Measurements from ENCODE around the gene PVALEF.

The PVALEF gene

DNA sequence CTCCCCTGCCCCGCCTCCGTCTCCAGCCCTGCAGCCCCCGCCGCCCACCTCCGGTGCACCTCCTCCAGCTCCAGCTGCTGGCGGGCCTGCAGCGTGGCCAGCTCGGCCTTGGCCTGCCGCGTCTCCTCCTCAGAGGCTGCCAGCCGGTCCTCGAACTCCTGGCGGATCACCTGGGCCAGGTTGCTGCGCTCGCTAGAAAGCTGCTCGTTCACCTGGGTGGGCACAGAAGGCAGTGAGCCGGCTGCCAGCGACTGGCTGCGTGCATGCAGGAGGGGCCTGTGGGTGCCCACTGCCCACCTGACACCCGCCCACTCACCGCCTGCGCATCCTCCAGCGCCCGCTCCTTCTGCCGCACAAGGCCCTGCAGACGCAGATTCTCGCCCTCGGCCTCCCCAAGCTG is 25.3 kb downstream of the PVALEF start:
- Histone ChIP-seq H3K4me3 (ENCODE audit: low read length) (no peak overlapping the region), H3K27me3 (ENCODE audit: insufficient read depth, low read length) (no peaks in the 10 kb centered on the region), H3K27ac (ENCODE audit: low read length) (no peak overlapping the region), H3K9me3 (ENCODE audit: insufficient read depth, low read depth, low read length) (no peaks in the 10 kb centered on the region), H3K36me3 (ENCODE audit: insufficient read depth, low read depth, low read length) (peaks cover 9% of the 10 kb centered on the region; the same call in 1 of the 2 replicates), H3K9ac (ENCODE audit: low read depth, low read length) (no peak overlapping the region), H3K4me1 (ENCODE audit: insufficient read depth, low read length) (no peaks in the 10 kb centered on the region)

DNA sequence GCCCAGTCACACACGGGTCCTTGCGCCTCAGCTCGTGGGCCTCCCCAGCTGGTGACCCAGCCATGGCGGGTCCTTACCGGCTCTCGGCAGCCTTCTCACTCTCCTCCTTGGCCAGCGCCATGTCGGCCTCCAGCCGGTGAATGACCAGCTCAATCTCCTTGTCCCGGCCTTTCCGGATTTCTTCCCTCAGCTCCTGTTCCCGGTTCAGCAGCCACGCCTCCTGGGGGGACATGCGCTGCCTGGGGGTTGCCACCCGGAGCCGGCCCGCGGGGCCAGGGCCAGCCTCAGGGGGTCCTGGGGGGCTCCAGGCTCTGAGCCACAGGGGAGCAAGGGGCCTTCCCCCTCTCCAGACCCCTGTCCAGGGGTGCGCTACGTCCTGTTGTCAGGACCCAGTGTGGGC is 25.8 kb downstream of the PVALEF start:
- no peak overlapping the region for H3K9ac ChIP-seq (ENCODE audit: low read depth, low read length)
- peaks cover 9% of the 10 kb centered on the region; the same call in 1 of the 2 replicates for H3K36me3 ChIP-seq (ENCODE audit: insufficient read depth, low read depth, low read length)
- no peaks in the 10 kb centered on the region for H3K27me3 ChIP-seq (ENCODE audit: insufficient read depth, low read length)
- H3K27ac ChIP-seq (ENCODE audit: low read length): no peak overlapping the region
- H3K9me3 ChIP-seq (ENCODE audit: insufficient read depth, low read depth, low read length): no peaks in the 10 kb centered on the region
- no peak overlapping the region for H3K4me3 ChIP-seq (ENCODE audit: low read length)
- no peaks in the 10 kb centered on the region for H3K4me1 ChIP-seq (ENCODE audit: insufficient read depth, low read length)

- Histone ChIP-seq H3K27me3 (ENCODE audit: insufficient read depth, low read length) (no peaks in the 10 kb centered on the region), H3K36me3 (ENCODE audit: insufficient read depth, low read depth, low read length) (peaks cover 9% of the 10 kb centered on the region; the same call in 1 of the 2 replicates), H3K4me1 (ENCODE audit: insufficient read depth, low read length) (no peaks in the 10 kb centered on the region), H3K9me3 (ENCODE audit: insufficient read depth, low read depth, low read length) (no peaks in the 10 kb centered on the region), H3K4me3 (ENCODE audit: low read length) (no peak overlapping the region), H3K27ac (ENCODE audit: low read length) (no peak overlapping the region), H3K9ac (ENCODE audit: low read depth, low read length) (no peak overlapping the region)
Observed at GRCh38 chr17:81191646-81192045, 26.3 kb downstream of the PVALEF start.

DNA sequence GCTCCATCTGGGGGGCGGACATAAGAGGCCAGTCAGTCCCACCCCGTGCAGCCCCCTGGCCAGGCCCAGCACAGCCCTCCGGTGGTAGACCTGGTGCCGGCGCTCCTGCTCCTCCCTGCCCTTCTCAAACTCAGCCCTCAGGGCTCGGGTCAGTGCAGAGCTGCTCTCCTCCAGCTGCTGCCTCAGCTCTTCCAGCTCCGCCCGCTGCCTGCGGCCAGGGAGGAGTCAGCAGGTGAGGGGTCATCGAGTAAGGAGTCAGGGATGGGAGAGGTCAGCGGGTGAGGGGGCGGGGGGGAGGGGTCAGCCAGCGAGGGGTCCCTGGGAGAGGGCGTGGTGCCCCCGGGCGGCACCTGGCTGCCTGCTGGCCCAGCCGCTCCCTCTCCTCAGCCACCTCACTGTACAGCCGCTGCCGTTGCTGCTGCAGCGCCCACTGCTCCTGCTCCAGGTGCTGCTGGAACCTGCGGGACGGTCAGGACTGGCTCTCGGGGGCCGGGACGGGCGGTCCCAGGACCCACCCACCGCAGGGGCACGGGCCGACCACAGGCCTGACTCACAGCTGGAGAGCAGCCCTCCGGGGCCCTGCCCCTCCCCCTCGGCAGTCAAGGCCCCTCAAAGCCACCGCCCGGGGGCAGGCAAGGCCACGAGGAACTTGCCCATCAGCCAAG is 27.2 kb downstream of the PVALEF start:
- H3K27me3 ChIP-seq (ENCODE audit: insufficient read depth, low read length): no peaks in the 10 kb centered on the region
- peaks cover 10% of the 10 kb centered on the region; the same call in 1 of the 2 replicates for H3K36me3 ChIP-seq (ENCODE audit: insufficient read depth, low read depth, low read length)
- H3K27ac ChIP-seq (ENCODE audit: low read length): no peak overlapping the region
- no peak overlapping the region for H3K9ac ChIP-seq (ENCODE audit: low read depth, low read length)
- no peak overlapping the region for H3K4me3 ChIP-seq (ENCODE audit: low read length)
- no peaks in the 10 kb centered on the region for H3K4me1 ChIP-seq (ENCODE audit: insufficient read depth, low read length)
- no peaks in the 10 kb centered on the region for H3K9me3 ChIP-seq (ENCODE audit: insufficient read depth, low read depth, low read length)

- no peak overlapping the region for H3K4me3 ChIP-seq (ENCODE audit: low read length)
- peaks cover 13% of the 10 kb centered on the region for H3K36me3 ChIP-seq (ENCODE audit: insufficient read depth, low read depth, low read length)
- no peak overlapping the region for H3K27ac ChIP-seq (ENCODE audit: low read length)
- H3K9ac ChIP-seq (ENCODE audit: low read depth, low read length): no peak overlapping the region
- H3K9me3 ChIP-seq (ENCODE audit: insufficient read depth, low read depth, low read length): no peaks in the 10 kb centered on the region
- H3K4me1 ChIP-seq (ENCODE audit: insufficient read depth, low read length): no peaks in the 10 kb centered on the region
- H3K27me3 ChIP-seq (ENCODE audit: insufficient read depth, low read length): no peaks in the 10 kb centered on the region
Observed at GRCh38 chr17:81193051-81193410, 27.7 kb downstream of the PVALEF start.

DNA sequence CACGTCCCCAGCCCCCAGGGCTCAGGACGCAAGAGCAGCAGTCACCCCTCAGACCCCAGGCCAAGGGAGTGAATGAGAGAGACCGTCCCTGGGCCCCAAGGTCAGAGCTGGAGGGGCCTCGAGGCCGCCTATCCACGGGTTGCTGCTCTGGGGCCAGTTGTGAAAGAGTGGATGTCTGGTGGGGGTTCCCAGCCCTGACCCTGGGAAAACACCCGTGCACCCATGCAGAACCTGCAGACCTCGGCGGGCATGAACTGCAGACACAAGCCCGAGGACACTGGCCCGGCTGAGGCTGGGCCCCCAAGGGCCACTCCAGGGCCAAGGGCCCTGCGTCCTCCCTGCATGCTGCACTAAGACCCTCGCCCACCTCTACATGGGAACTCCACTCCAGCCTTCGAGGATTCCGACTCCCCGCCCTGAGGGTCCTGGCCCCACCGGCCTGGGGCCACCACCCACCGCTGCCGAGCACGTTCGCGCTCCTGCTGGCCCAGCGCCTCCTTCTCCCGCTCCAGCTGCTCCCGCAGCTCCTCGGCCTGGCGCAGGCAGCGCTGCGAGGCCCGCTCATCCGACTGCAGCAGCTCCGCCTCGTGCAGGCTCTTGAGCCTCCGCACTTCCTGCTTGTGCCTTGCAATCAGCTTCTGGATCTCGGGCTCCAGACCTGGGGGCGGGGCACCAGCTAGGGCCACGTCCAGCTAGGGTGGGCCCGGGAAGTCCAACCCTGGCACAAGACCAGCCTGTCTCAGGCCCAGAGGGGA is 28.3 kb downstream of the PVALEF start:
- H3K27me3 ChIP-seq (ENCODE audit: insufficient read depth, low read length): no peaks in the 10 kb centered on the region
- H3K36me3 ChIP-seq (ENCODE audit: insufficient read depth, low read depth, low read length): peaks cover 15% of the 10 kb centered on the region
- no peaks in the 10 kb centered on the region for H3K9me3 ChIP-seq (ENCODE audit: insufficient read depth, low read depth, low read length)
- no peak overlapping the region for H3K27ac ChIP-seq (ENCODE audit: low read length)
- H3K4me1 ChIP-seq (ENCODE audit: insufficient read depth, low read length): no peaks in the 10 kb centered on the region
- no peak overlapping the region for H3K9ac ChIP-seq (ENCODE audit: low read depth, low read length)
- H3K4me3 ChIP-seq (ENCODE audit: low read length): no peak overlapping the region

GRCh38 chr17:81194225-81194760 is 29.0 kb downstream of the PVALEF start:
- H3K4me3 ChIP-seq (ENCODE audit: low read length): no peak overlapping the region
- H3K27ac ChIP-seq (ENCODE audit: low read length): no peak overlapping the region
- H3K4me1 ChIP-seq (ENCODE audit: insufficient read depth, low read length): no peaks in the 10 kb centered on the region
- peaks cover 16% of the 10 kb centered on the region for H3K36me3 ChIP-seq (ENCODE audit: insufficient read depth, low read depth, low read length)
- no peak overlapping the region for H3K9ac ChIP-seq (ENCODE audit: low read depth, low read length)
- no peaks in the 10 kb centered on the region for H3K9me3 ChIP-seq (ENCODE audit: insufficient read depth, low read depth, low read length)
- no peaks in the 10 kb centered on the region for H3K27me3 ChIP-seq (ENCODE audit: insufficient read depth, low read length)

DNA sequence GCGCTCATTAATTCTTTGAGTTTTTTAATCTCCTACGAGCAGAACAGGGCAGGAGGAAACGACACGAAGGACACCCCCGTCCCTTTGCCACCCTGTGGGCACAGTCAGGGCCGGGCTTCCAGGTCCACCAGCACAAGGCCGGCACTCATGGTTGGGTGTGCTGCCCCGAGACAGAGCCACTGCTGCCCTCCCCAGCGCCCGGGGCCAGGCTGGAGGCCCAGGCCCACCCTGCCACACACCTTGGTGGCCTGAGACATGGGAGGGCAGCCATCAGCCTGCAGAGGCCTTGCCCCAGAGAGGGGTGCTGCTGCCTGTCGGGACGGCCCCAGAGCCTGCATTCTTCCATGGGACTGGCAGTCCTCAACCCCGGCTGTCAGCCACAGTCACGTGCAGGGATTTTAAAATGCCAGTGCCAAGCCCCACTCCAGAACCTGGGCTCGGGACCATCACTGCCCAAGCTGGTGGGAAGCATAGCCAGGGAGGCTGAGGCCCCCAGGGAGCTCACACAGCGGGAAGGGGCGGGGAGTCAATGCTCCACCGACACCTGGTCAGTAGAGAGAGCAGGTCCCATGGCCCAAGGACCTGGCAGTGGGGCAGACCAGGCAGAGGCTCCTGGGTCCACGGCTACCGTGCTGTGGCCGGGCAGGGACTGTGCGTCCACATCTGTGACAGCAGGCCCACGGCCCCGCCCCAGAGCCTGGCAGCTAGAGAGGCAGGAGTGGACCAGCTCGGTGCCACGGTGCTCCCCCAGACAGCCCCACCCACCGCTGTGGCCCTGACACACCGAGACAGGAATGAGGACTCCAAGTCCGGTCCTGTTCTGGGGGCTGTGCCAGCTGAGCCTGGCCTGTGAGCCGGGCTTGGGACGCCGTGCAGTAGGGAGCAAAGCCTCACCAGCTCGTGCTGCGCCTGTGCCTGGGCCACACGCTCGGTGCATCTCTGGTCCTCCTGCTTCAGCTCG is 29.9 kb downstream of the PVALEF start:
- peaks cover 12% of the 10 kb centered on the region for H3K36me3 ChIP-seq (ENCODE audit: insufficient read depth, low read depth, low read length)
- H3K9ac ChIP-seq (ENCODE audit: low read depth, low read length): no peak overlapping the region
- no peak overlapping the region for H3K27ac ChIP-seq (ENCODE audit: low read length)
- no peak overlapping the region for H3K4me3 ChIP-seq (ENCODE audit: low read length)
- no peaks in the 10 kb centered on the region for H3K4me1 ChIP-seq (ENCODE audit: insufficient read depth, low read length)
- H3K27me3 ChIP-seq (ENCODE audit: insufficient read depth, low read length): no peaks in the 10 kb centered on the region
- H3K9me3 ChIP-seq (ENCODE audit: insufficient read depth, low read depth, low read length): no peaks in the 10 kb centered on the region

- no peaks in the 10 kb centered on the region for H3K4me1 ChIP-seq (ENCODE audit: insufficient read depth, low read length)
- no peak overlapping the region for H3K27ac ChIP-seq (ENCODE audit: low read length)
- H3K4me3 ChIP-seq (ENCODE audit: low read length): no peak overlapping the region
- peaks cover 12% of the 10 kb centered on the region for H3K36me3 ChIP-seq (ENCODE audit: insufficient read depth, low read depth, low read length)
- no peaks in the 10 kb centered on the region for H3K27me3 ChIP-seq (ENCODE audit: insufficient read depth, low read length)
- H3K9ac ChIP-seq (ENCODE audit: low read depth, low read length): no peak overlapping the region
- no peaks in the 10 kb centered on the region for H3K9me3 ChIP-seq (ENCODE audit: insufficient read depth, low read depth, low read length)
Observed at GRCh38 chr17:81195941-81196495, 30.7 kb downstream of the PVALEF start.

DNA sequence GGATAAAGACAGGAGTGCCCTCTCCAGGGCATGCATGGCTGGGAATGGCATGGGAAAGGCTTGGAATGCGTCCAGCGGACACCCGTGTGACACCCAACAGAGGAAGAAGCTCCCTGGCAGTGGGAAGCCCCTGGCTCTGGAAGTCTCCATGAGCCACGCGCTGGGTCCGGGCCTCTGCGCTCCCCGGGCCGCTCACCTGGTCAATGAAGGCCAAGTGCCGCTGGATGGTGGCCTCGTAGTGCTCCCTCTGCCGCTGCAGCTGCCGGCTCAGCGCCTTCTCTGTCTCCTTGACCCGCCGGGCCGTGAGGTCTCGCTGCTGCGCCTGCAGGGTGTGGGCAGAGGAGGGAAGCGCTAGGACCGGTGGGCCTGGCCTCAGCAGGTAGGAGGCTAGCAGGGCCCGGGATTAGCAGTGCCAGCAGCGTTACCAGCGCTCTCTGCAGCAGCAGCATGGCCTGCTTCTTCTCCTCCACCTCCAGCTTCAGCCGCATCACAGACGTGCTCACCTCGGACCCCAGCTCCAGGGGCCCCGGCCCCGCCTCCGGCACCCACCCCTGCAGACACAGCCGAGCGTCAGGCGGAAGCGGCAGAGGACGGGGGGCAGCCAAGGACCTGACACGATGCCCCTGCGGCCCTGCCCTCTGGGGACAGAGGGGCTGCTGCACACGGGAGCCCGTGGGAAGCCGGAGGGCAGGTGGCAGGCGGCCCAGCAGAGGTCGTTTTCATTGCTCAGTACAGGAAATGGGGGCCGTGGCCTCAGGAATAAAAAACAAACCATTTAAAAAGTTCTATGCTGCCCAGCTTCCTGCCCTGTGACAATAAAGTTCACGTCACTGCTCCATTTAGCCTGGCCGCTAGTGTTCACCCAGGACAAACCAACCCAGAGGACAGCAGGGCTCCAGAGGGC is 31.4 kb downstream of the PVALEF start:
- H3K9ac ChIP-seq (ENCODE audit: low read depth, low read length): no peak overlapping the region
- no peak overlapping the region for H3K4me3 ChIP-seq (ENCODE audit: low read length)
- H3K27me3 ChIP-seq (ENCODE audit: insufficient read depth, low read length): no peaks in the 10 kb centered on the region
- peaks cover 16% of the 10 kb centered on the region for H3K36me3 ChIP-seq (ENCODE audit: insufficient read depth, low read depth, low read length)
- no peaks in the 10 kb centered on the region for H3K9me3 ChIP-seq (ENCODE audit: insufficient read depth, low read depth, low read length)
- no peak overlapping the region for H3K27ac ChIP-seq (ENCODE audit: low read length)
- H3K4me1 ChIP-seq (ENCODE audit: insufficient read depth, low read length): no peaks in the 10 kb centered on the region
